ENCODE data around the gene TRO.

DNA sequence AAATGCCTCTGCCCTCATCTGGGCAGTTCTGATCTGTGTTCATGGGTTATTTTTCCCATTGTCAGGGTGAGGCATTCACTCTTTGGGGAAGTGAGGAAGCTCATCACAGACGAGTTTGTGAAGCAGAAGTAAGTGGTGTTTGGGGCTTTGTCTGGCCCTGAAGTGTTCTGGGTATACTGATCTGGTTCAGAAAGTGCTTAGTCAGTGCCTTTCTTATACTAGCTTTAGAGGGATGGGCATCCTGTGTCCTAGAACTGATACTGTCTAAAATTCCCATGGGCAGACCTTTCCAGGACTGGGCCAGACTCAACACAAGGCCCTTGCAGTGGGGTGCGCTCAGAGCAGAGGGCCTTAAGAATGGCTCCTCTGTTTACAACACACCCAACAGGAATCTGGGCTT, 6.4 kb downstream of the TRO start:
- no peak for TF ChIP-seq POLR2A (IDR thresholded peaks at IDR 0.05)
- TF ChIP-seq, protein P1, sequence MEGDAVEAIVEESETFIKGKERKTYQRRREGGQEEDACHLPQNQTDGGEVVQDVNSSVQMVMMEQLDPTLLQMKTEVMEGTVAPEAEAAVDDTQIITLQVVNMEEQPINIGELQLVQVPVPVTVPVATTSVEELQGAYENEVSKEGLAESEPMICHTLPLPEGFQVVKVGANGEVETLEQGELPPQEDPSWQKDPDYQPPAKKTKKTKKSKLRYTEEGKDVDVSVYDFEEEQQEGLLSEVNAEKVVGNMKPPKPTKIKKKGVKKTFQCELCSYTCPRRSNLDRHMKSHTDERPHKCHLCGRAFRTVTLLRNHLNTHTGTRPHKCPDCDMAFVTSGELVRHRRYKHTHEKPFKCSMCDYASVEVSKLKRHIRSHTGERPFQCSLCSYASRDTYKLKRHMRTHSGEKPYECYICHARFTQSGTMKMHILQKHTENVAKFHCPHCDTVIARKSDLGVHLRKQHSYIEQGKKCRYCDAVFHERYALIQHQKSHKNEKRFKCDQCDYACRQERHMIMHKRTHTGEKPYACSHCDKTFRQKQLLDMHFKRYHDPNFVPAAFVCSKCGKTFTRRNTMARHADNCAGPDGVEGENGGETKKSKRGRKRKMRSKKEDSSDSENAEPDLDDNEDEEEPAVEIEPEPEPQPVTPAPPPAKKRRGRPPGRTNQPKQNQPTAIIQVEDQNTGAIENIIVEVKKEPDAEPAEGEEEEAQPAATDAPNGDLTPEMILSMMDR (IDR thresholded peaks at IDR 0.05), result no peak
